MV-4-11 (cell line): ENCODE results near the gene KCTD4.
A peak's percentile ranks its signal among the peaks of the same experiment; 100 is the strongest.

Experiments
- DNase-seq: peaks from one replicate; lab custom pipeline; 2025; lab: John Stamatoyannopoulos, UW

The KCTD4 gene

DNA sequence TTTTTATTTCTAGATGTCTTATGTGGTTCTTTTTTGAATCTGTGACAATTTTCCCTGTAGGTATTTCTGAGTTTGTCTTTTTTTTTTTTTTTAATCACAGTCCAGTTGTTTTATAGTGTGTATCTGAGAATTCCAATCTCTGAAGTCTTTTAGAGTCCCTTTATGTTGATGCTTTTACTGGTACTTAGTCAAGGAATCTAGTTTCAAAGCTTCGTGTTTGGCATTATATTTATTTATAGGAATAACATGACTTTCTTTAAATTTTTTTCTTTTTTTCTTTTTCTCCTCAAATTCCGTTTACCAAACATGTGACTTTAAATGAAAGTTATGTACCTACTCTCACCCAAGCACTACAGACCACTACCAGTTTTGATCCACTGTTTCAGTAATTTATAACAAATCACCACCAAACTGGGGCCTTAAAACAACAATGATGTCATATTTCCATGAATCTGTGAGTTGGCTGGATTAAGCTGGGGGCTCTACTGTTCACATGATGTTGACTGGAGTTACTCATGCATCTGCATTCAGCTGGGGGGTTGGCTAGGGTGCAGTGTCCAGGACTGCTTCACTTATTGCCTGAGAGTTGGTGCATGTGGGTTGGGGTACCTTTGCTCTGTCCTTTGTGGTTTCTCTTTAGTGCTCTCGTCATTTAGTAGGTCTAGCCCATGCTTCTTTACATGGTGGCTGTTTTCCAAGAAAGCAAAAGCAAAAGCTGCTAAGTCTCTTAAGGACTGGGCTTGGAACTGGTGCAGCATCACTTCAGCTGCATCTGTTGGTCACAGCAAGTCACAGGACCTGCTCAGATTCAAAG, 22.3 kb downstream of the KCTD4 start:
- no peak for DNase-seq

DNA sequence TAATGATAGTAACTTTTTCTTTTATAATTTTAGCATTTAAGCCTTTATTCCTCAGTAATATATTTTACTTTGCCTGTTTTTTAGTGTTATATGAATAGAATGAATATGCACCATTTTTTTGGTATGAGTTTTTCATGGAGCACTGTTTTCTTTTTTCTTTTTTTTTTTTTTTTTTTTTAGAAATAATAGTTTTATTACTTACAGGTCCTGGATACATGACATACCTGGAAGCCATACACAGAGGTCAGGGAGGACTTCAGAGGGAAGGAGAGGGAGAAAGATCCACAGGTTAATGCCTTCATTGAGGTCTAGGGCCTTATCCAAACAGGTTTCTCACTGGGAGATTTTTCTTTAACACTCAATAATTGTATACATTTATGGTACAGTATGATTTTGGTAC, 26.4 kb downstream of the KCTD4 start:
- DNase-seq = no peak

DNA sequence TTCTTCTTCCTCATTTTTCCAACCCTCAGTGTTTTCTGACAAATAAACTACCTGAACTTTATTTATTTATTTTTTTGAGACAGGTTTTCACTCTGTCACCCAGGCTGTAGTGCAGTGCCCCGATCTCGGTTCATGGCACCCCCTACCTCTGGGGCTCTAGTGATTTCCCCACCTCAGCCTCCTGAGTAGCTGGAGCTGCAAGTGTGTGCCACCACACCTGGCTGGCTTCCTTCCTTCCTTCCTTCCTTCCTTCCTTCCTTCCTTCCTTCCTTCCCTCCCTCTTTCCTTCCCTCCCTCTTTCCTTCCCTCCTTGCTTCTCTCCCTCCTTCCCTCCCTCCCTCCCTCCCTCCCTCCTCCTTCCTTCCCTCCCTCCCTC, 32.3 kb downstream of the KCTD4 start:
- no peak for DNase-seq

DNA sequence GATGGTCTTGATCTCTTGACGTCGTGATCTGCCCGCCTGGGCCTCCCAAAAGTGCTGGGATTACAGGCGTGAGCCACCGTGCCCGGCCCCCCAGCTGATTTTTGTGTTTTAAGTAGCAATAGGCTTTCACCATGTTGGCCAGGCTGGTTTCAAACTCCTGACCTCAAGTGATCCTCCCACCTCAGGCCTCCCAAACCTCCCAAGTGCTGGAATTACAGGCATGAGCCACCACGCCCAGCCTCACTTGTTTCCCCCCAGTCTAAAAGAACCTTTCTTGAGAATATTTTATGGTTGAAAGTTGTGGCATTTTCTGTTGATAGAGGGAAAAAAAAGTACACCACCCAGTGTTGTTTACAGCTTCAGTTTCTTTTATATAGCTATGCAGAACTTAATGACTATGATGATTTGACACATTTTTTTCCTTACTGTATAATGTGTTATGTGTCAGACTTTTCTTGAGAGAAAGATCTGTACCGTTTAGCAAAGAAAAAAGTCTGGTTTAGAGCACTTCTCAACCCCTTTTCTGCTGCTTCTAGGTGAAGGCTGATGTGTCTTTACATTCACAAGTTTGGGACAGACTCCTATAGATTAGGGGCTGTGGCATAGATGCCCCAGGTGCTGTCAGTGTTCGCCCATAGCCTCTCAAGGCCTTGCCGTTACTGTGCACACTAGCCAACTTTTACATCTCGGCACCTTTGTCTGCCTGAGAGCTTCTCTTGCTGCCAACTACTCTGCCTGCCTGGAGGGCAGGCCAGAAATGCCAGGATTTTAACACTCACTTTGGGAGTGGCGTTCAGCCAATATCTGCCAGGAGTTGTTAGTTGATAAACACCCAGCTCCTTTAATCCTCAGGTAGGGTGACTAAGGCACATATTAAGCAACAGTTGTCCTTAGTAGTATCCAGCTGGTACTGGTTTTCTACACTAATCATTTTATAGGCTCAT, 33.0 kb downstream of the KCTD4 start:
- peak; percentile 16 for DNase-seq

DNA sequence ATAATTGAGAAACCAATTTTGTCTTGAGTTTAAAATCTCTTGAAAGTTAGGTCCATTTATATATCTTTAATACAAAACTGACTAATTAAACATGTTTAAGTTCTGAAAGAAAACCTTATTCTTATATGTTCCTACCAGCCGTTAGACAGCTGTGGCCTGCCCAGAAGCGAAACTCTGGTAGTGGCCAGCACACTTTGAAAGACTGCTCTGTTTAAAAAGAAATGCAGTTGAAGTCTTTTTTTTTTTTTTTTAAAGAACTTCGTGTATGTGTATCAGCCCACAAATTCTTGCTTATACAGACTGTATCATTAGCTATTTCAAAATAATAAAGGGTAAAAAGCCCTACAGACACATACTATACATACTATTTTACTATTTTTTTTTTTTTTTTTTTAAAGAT, 34.0 kb downstream of the KCTD4 start:
- DNase-seq = no peak

DNA sequence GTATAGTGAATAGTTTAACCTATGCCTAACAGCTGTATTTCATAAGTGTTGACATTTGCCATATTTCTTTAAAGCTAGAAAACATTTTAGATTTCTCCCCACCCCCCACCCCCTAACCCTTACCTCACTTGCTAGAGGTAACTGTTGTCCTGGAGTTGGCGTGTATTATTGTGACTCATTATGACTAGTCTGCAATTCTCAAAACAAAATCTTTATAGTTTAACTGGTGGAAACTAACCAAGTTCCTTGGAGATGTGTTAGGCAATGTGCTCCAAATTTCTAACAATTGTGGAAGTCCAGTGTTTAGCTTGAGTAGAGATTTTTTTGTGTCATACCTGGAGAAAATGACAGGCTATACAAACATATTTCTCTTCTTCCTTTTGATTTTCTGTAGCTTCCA, 38.0 kb downstream of the KCTD4 start:
- DNase-seq = no peak

DNA sequence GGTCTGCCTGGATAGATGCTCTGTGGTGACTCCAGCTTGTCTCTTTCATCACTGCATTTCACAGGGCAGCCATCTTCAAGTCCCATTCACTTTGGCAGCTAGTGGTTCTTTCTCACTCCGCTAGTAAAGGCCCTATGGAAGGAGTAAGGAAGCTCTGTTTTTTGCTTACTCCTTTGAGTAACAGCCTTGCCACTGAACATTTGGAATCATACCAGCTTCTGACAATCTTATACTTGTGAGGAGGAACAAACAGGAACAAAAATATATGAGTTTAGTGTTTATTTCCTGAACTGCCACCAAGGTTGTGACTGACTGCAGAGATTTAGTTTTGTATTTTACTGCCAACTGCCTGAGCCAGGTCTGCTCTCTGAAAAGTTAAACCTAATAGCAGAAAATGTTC, 38.7 kb downstream of the KCTD4 start:
- no peak for DNase-seq

DNA sequence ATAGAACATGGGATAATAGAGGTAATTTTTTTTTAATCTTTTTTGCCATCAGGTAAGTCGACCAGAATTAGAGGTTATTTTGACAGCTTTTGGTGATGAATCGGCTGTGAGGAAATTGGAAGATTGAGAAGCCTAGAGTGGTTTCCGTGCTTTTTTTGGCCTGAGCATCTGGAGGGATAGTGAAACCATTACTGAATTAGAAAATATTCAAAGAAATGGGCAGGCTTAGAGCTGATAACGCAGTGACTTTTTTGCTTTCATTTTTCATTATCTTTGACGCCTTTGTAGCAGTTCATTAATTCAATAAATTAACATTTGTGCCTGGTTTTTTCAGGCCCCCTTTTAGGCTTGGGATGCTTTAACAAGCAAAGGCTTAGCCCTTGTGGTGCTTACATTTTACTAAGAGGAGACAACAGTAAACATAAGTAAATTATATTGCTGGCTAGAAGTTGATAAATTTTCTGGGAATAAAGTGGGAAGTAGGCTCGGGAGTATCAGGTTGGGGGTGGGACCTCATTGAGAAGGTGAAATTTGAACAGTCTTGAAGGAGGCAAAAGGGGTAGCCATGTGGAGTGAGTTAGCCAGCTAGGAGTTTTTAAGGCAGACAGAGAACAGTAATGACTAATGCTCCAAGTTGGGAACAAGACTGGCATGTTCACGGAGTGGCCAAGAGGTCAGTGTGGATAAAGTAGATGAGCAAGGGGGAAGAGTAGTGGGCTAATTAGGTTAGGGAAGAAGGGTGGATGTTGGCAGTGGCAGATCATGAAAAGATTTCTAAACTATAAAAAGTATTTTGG, 44.1 kb downstream of the KCTD4 start:
- no peak for DNase-seq

DNA sequence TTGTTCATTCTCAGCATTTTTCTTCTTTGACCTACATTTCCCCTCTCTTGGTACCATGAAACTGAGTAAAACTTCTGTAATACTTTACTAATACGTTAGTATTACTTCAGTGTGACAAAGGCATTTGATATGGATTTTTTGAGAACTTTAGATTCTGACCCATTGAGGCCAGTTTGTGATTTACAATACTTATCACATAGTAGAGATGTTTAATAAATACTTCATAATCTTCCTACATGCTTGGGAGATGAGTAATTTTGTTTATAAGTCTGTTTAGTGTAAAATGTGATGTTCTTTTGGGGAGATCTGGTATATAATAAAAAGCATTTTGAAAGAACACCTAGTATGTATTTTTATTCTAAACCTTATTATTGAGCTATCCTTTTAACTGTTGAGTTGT, 50.9 kb downstream of the KCTD4 start:
- DNase-seq = no peak

DNA sequence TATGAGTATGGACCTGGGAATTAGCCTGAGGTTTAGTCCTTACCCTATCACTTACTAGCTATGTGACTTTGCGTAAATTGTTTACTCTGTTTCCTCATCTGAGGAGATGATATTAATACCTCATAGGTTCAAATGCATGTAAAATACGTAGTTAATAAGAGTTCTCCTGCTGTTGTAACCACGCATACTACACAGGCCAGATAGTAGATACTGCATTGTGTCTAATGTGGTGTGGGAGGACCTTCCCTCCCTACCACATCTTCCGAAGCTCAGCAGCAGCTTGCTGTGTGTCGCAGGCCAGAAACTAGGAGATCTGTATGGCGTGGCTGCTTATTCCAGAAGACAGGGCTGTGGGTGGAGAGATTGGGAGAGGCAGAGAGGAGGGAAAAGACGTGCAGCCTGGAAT, 57.5 kb downstream of the KCTD4 start:
- no peak for DNase-seq
